ENCODE measurements around the gene SLC6A6.

The SLC6A6 gene

DNA sequence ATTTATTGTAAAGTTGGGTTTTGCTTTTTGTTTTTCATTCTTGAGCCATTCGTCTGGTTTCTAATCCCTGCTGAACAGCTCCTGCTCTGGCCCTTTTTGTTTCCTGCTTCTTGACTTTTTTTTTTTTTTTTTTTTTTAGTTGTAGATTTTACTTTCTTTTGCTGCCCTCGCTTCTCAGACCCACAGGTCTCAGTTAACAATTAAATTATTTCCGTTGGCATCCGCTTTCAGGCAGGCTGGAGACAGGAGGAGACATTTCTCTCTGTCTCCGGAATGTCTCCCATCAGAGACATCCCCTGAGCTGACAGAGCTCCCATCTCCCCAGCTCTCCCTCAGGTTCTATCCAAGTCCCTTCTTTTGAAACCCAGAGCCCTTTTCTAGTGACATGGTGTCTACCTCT lies 68.6 kb downstream of the SLC6A6 start:
- Histone ChIP-seq H3K27ac (ENCODE audit: low read depth, low read length) (no peak overlapping the region), H3K9me3 (ENCODE audit: low read length) (no peaks in the 10 kb centered on the region), H3K27me3 (ENCODE audit: control insufficient read depth in 1 of 2, insufficient read depth in 2 of 2, low read length in 2 of 2) (no peaks in the 10 kb centered on the region), H3K9ac (ENCODE audit: low read length) (no peak overlapping the region), H3K4me1 (ENCODE audit: insufficient read depth, low read length) (no peaks in the 10 kb centered on the region), H3K4me3 (ENCODE audit: low read depth in 1 of 2, low read length in 2 of 2) (no peak overlapping the region), H3K36me3 (ENCODE audit: insufficient read depth, low read length) (no peaks in the 10 kb centered on the region)

GRCh38 chr3:14471690-14472089 lies 69.3 kb downstream of the SLC6A6 start:
- Histone ChIP-seq H3K9me3 (ENCODE audit: low read length) (no peaks in the 10 kb centered on the region), H3K27me3 (ENCODE audit: control insufficient read depth in 1 of 2, insufficient read depth in 2 of 2, low read length in 2 of 2) (no peaks in the 10 kb centered on the region), H3K27ac (ENCODE audit: low read depth, low read length) (no peak overlapping the region), H3K4me3 (ENCODE audit: low read depth in 1 of 2, low read length in 2 of 2) (no peak overlapping the region), H3K36me3 (ENCODE audit: insufficient read depth, low read length) (no peaks in the 10 kb centered on the region), H3K4me1 (ENCODE audit: insufficient read depth, low read length) (no peaks in the 10 kb centered on the region), H3K9ac (ENCODE audit: low read length) (no peak overlapping the region)

DNA sequence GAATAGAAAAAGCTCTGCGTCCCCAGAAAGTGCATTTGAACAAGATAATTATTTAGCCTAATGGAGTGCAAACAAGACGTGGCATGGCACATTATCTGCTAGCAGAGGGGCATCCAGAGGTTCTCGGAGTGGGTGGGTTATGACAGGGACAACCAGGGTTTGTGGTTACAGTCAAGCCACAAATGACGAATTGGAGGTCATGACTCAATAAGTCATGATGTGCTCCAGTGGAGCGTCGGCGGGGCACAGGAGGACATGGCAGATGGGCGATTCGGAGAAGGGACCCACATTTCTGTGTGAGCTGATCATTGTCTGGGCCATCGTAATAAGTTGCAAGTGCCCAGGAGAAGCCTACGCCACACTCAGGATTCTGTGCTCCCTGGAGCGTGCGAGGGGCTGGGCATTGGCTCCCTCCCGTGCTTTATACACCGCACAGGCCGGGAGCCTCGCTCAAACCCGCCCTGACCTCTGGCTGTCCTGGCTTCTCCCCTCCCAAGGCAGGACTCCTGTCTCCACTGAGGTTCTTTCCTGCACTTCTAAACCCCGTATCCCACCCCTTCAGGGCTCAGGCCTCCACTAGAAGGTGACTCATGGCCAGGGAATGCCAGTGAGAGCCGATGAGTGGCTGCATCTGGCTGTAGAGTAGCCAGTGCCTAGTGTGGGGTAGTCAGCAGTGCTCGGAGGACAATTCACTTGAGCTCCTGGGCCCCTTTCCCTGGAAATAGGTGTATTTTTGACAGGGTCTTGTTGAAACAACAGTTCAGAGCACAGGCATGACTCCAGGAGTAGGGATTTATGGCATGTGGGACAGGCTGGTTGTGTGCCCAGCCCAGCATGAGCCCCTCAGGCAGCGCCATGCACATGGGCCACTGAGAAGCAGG lies 70.3 kb downstream of the SLC6A6 start:
- Histone ChIP-seq H3K27me3 (ENCODE audit: control insufficient read depth in 1 of 2, insufficient read depth in 2 of 2, low read length in 2 of 2) (no peaks in the 10 kb centered on the region), H3K9ac (ENCODE audit: low read length) (no peak overlapping the region), H3K4me1 (ENCODE audit: insufficient read depth, low read length) (no peaks in the 10 kb centered on the region), H3K27ac (ENCODE audit: low read depth, low read length) (no peak overlapping the region), H3K9me3 (ENCODE audit: low read length) (no peaks in the 10 kb centered on the region), H3K4me3 (ENCODE audit: low read depth in 1 of 2, low read length in 2 of 2) (no peak overlapping the region), H3K36me3 (ENCODE audit: insufficient read depth, low read length) (no peaks in the 10 kb centered on the region)

GRCh38 chr3:14473411-14473891 lies 71.0 kb downstream of the SLC6A6 start:
- H3K27ac ChIP-seq (ENCODE audit: low read depth, low read length), result no peak overlapping the region
- H3K4me3 ChIP-seq (ENCODE audit: low read depth in 1 of 2, low read length in 2 of 2), result no peak overlapping the region
- H3K9me3 ChIP-seq (ENCODE audit: low read length), result no peaks in the 10 kb centered on the region
- no peaks in the 10 kb centered on the region for H3K4me1 ChIP-seq (ENCODE audit: insufficient read depth, low read length)
- no peaks in the 10 kb centered on the region for H3K27me3 ChIP-seq (ENCODE audit: control insufficient read depth in 1 of 2, insufficient read depth in 2 of 2, low read length in 2 of 2)
- no peaks in the 10 kb centered on the region for H3K36me3 ChIP-seq (ENCODE audit: insufficient read depth, low read length)
- no peak overlapping the region for H3K9ac ChIP-seq (ENCODE audit: low read length)

GRCh38 chr3:14474363-14475081 lies 72.1 kb downstream of the SLC6A6 start:
- no peaks in the 10 kb centered on the region for H3K4me1 ChIP-seq (ENCODE audit: insufficient read depth, low read length)
- peaks cover 2% of the 10 kb centered on the region for H3K36me3 ChIP-seq (ENCODE audit: insufficient read depth, low read length)
- no peaks in the 10 kb centered on the region for H3K9me3 ChIP-seq (ENCODE audit: low read length)
- no peak overlapping the region for H3K9ac ChIP-seq (ENCODE audit: low read length)
- no peak overlapping the region for H3K4me3 ChIP-seq (ENCODE audit: low read depth in 1 of 2, low read length in 2 of 2)
- no peak overlapping the region for H3K27ac ChIP-seq (ENCODE audit: low read depth, low read length)
- H3K27me3 ChIP-seq (ENCODE audit: control insufficient read depth in 1 of 2, insufficient read depth in 2 of 2, low read length in 2 of 2), result no peaks in the 10 kb centered on the region

- H3K36me3 ChIP-seq (ENCODE audit: insufficient read depth, low read length), result peaks cover 11% of the 10 kb centered on the region
- no peaks in the 10 kb centered on the region for H3K27me3 ChIP-seq (ENCODE audit: control insufficient read depth in 1 of 2, insufficient read depth in 2 of 2, low read length in 2 of 2)
- no peak overlapping the region for H3K4me3 ChIP-seq (ENCODE audit: low read depth in 1 of 2, low read length in 2 of 2)
- H3K4me1 ChIP-seq (ENCODE audit: insufficient read depth, low read length), result no peaks in the 10 kb centered on the region
- no peak overlapping the region for H3K27ac ChIP-seq (ENCODE audit: low read depth, low read length)
- no peaks in the 10 kb centered on the region for H3K9me3 ChIP-seq (ENCODE audit: low read length)
- no peak overlapping the region for H3K9ac ChIP-seq (ENCODE audit: low read length)
Measured at GRCh38 chr3:14475621-14476020, 73.2 kb downstream of the SLC6A6 start.

GRCh38 chr3:14476583-14477265 lies 74.3 kb downstream of the SLC6A6 start:
- H3K27ac ChIP-seq (ENCODE audit: low read depth, low read length), result no peak overlapping the region
- H3K9ac ChIP-seq (ENCODE audit: low read length), result no peak overlapping the region
- no peak overlapping the region for H3K4me3 ChIP-seq (ENCODE audit: low read depth in 1 of 2, low read length in 2 of 2)
- H3K27me3 ChIP-seq (ENCODE audit: control insufficient read depth in 1 of 2, insufficient read depth in 2 of 2, low read length in 2 of 2), result no peaks in the 10 kb centered on the region
- no peaks in the 10 kb centered on the region for H3K9me3 ChIP-seq (ENCODE audit: low read length)
- no peaks in the 10 kb centered on the region for H3K4me1 ChIP-seq (ENCODE audit: insufficient read depth, low read length)
- peaks cover 11% of the 10 kb centered on the region for H3K36me3 ChIP-seq (ENCODE audit: insufficient read depth, low read length)

GRCh38 chr3:14477311-14477935 lies 75.0 kb downstream of the SLC6A6 start:
- H3K9ac ChIP-seq (ENCODE audit: low read length), result no peak overlapping the region
- H3K27me3 ChIP-seq (ENCODE audit: control insufficient read depth in 1 of 2, insufficient read depth in 2 of 2, low read length in 2 of 2), result no peaks in the 10 kb centered on the region
- H3K36me3 ChIP-seq (ENCODE audit: insufficient read depth, low read length), result peaks cover 11% of the 10 kb centered on the region
- H3K9me3 ChIP-seq (ENCODE audit: low read length), result no peaks in the 10 kb centered on the region
- no peak overlapping the region for H3K27ac ChIP-seq (ENCODE audit: low read depth, low read length)
- no peaks in the 10 kb centered on the region for H3K4me1 ChIP-seq (ENCODE audit: insufficient read depth, low read length)
- H3K4me3 ChIP-seq (ENCODE audit: low read depth in 1 of 2, low read length in 2 of 2), result no peak overlapping the region

DNA sequence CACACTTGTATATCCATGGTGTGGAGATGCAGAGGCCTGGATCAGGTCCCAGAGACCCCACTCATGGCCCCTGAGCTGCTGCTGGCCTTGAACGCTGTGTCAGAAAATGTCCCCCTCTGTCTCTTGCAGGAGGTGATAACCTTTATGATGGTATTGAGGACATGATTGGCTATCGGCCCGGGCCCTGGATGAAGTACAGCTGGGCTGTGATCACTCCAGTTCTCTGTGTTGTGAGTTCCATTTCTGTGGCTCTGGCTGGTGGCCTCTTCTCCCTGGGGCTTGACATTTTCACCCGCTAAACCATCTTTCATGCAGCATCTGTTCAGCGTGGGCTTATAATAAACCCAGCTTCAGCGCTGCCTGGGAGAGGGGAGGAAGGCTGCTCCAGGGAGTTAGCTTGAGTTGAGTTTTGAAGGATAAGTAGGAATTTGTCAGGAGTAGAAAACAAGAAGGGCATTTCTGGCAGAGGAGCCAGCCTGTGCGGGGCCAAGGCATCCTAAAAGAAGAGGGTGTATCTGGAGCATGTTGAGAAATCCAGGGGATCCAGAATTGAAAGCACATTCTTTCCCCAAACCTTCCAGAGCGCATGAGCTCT lies 76.6 kb downstream of the SLC6A6 start:
- H3K27ac ChIP-seq (ENCODE audit: low read depth, low read length), result no peak overlapping the region
- H3K9ac ChIP-seq (ENCODE audit: low read length), result no peak overlapping the region
- H3K36me3 ChIP-seq (ENCODE audit: insufficient read depth, low read length), result peaks cover 11% of the 10 kb centered on the region
- no peaks in the 10 kb centered on the region for H3K27me3 ChIP-seq (ENCODE audit: control insufficient read depth in 1 of 2, insufficient read depth in 2 of 2, low read length in 2 of 2)
- no peaks in the 10 kb centered on the region for H3K4me1 ChIP-seq (ENCODE audit: insufficient read depth, low read length)
- H3K4me3 ChIP-seq (ENCODE audit: low read depth in 1 of 2, low read length in 2 of 2), result no peak overlapping the region
- no peaks in the 10 kb centered on the region for H3K9me3 ChIP-seq (ENCODE audit: low read length)

GRCh38 chr3:14479591-14479990 lies 77.2 kb downstream of the SLC6A6 start:
- no peak overlapping the region for H3K4me3 ChIP-seq (ENCODE audit: low read depth in 1 of 2, low read length in 2 of 2)
- no peaks in the 10 kb centered on the region for H3K4me1 ChIP-seq (ENCODE audit: insufficient read depth, low read length)
- no peaks in the 10 kb centered on the region for H3K9me3 ChIP-seq (ENCODE audit: low read length)
- peaks cover 11% of the 10 kb centered on the region for H3K36me3 ChIP-seq (ENCODE audit: insufficient read depth, low read length)
- no peak overlapping the region for H3K27ac ChIP-seq (ENCODE audit: low read depth, low read length)
- no peaks in the 10 kb centered on the region for H3K27me3 ChIP-seq (ENCODE audit: control insufficient read depth in 1 of 2, insufficient read depth in 2 of 2, low read length in 2 of 2)
- no peak overlapping the region for H3K9ac ChIP-seq (ENCODE audit: low read length)

Measured in muscle layer of colon (tissue), 2 donors.